Measurements from ENCODE around the gene WWP2.

- TF ChIP-seq CTCF (IDR thresholded peaks at IDR 0.05) (no peak), EZH2 (IDR thresholded peaks at IDR 0.05) (no peak), EZH2phosphoT487 (IDR thresholded peaks at IDR 0.05) (no peak)
These were observed 109.6 kb downstream of the WWP2 start for GRCh38 chr16:69871708-69872107.
